Dendritic cell treated with granulocyte-macrophage colony-stimulating factor and Interleukin-4, amounts not matched to agents 40 ng/mL and 50 ng/mL, for 4 days (primary cell): Measurements from ENCODE around the gene PCNX4.

ENCODE experiments used
- H3K27ac Mint-ChIP-seq: one replicate; pipeline ENCODE4 v1.8.0; 2022; ENCODE audit warnings: mild to moderate bottlenecking, mixed read lengths
- H3K27me3 Mint-ChIP-seq: one replicate; pipeline ENCODE4 v1.8.0; 2022; ENCODE audit warnings: mild to moderate bottlenecking, mixed read lengths
- H3K36me3 Mint-ChIP-seq: one replicate; pipeline ENCODE4 v1.8.0; 2022; ENCODE audit warnings: low read depth, mixed read lengths
- H3K4me1 Mint-ChIP-seq: one replicate; pipeline ENCODE4 v1.8.0; 2022; ENCODE audit warnings: low read depth, mixed read lengths
- H3K4me3 Mint-ChIP-seq: one replicate; pipeline ENCODE4 v1.8.0; 2022; ENCODE audit warnings: mild to moderate bottlenecking, moderate library complexity, mixed read lengths
- H3K9me3 Mint-ChIP-seq: one replicate; pipeline ENCODE4 v1.8.0; 2022; ENCODE audit warnings: mixed read lengths
- intact Hi-C: fragments of 100-400 bp; cut with micrococcal nuclease; formaldehyde crosslinking; loops from one replicate; pipeline ENCODE4 v1.15.0; 2022

Gene PCNX4

DNA sequence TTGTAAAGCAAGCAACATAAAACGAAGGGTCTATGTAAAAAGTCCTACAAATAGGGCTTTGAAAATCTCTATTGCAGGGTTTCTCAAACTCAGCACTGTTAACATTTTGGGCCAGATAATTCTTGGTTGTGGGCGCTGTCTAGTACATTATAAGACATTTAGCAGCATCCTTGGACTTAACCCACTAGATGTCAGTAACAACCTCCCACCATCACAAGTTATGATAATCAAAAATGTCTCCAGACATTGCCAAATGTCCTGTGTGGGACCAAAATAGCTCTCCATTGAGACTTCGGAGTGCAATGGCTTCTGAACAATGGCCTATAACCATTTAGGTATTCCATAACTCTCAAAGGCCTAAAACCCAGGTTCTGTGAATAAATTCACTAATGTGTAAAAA, 96.4 kb downstream of the PCNX4 start:
- H3K27me3 Mint-ChIP-seq: no peaks in the 10 kb centered on the region
- H3K27ac Mint-ChIP-seq: no peak overlapping the region
- H3K9me3 Mint-ChIP-seq: no peaks in the 10 kb centered on the region
- H3K4me1 Mint-ChIP-seq: peaks cover 7% of the 10 kb centered on the region
- H3K36me3 Mint-ChIP-seq: no peaks in the 10 kb centered on the region
- H3K4me3 Mint-ChIP-seq: no peak overlapping the region
- intact Hi-C loops: no loop called here

DNA sequence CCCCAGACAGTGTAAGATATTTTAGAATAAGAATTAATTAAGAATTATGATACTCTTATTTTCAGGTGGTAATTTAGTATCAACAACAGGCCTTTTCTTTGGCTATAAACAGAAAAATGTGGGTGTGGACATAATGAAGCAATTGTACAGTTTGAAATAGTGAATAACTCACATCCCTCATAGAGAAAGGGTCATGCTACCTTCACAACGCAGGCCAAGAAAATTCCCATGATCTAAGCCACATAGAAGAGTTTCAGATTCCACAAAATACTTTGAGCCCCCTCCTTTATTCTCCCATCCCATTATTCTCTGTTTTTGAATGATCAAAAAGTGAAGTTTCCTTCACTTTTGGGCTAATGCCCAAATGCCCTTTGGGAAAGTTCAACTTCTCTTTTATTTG, 97.0 kb downstream of the PCNX4 start:
- Mint-ChIP-seq H3K27ac (no peak overlapping the region), H3K27me3 (no peaks in the 10 kb centered on the region)

DNA sequence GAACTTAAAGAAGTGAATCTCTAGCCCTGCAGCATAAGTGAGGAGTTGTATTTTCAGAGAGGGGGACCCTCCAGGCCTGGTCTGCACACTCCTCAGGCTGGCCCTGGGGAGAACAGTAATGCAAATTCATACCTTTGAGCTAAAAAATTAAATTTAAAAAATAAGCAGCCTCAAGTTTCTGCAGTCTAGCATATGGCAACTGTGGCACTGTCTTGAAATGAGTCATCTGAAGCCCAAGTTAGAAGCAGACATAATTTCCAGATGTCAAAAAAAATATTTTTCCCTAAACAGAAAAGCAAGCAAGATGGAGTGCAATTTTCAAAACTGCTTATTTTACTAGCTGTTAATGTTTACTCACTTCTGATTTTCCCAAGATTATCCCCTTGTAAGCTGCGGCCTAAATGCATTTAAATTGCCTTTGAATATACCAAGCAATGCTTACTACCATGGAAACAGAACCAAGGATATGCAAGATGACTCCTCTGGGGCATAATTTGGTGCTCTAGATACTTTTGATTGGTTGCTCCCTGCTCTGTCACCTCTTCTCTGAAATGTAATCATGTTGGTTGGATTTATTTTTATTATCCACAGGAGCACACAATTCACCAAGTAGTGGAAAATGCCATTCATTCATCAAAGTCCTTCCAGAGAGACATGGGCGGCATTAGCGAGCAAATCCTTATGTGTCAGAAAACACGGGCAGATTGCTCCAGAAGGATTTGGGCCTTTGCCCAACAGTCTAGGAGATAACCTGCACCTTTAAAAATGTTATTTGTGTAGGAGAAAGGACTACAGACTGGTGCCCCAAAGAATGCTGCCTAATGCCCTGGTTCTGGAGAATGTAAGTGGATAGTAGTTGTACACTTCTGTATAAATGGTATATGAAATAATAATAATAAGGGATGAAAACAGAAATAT, 98.5 kb downstream of the PCNX4 start:
- no peaks in the 10 kb centered on the region for H3K27me3 Mint-ChIP-seq
- no peak overlapping the region for H3K4me3 Mint-ChIP-seq
- peaks cover 5% of the 10 kb centered on the region for H3K4me1 Mint-ChIP-seq
- H3K27ac Mint-ChIP-seq: no peak overlapping the region
- no peaks in the 10 kb centered on the region for H3K36me3 Mint-ChIP-seq
- intact Hi-C loops: no loop called here
- no peaks in the 10 kb centered on the region for H3K9me3 Mint-ChIP-seq

More for the DNA sequence above, 97.0 kb downstream of the PCNX4 start:
- intact Hi-C loops: no loop called here
- Mint-ChIP-seq H3K4me3 (no peak overlapping the region), H3K4me1 (peaks cover 5% of the 10 kb centered on the region), H3K9me3 (no peaks in the 10 kb centered on the region), H3K36me3 (no peaks in the 10 kb centered on the region)

DNA sequence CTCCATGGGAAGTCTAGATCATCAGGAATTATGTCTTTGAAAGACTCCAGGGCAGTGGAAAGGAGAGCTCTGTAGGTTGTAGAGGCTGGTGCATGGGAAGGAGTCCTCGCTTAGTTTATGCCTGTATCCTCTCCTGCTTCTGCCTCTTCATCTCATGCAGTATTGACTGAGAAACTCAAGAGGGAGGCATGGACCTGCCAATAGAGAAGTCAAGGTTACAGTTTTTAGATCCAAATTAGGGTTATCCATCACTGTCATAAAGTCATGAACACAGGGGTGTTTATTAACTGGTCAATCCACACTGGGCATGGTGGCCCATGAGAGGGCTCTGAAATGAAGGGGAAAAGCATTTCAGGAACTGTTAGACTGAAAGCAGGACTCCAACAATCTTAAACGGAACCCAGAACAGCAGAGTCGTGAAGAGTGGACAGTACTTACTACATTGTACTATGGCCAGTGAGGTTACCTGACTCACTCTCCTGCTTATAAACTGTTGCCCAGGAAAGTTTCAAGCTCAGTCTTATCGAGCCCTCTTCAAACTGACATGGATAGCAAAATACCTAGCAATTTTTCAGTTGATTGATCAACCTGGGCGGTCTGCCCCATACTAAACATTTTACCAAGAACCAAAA, 103.6 kb downstream of the PCNX4 start:
- Mint-ChIP-seq H3K9me3 (peaks cover 14% of the 10 kb centered on the region), H3K4me3 (no peak overlapping the region), H3K27ac (no peak overlapping the region), H3K36me3 (no peaks in the 10 kb centered on the region), H3K4me1 (peaks cover 17% of the 10 kb centered on the region), H3K27me3 (no peaks in the 10 kb centered on the region)
- intact Hi-C loops: no loop called here

DNA sequence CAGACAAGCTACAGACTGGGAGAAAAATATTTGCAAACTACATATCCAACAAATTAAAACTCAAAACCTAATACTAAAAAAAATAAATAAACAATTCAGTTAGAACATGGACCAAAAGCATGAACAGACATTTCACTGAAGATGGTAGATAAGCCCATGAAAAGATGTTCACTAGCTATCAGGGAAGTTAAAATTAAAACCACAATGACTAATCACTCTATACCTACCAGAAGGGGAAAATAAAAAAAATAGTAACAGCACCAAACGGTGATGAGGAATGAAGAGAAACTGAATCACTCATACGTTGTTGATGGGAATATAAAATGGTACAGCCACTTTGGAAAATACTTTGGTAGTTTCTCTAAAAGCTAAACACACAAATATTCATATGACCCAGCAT, 104.6 kb downstream of the PCNX4 start:
- no peak overlapping the region for H3K4me3 Mint-ChIP-seq
- H3K36me3 Mint-ChIP-seq: no peaks in the 10 kb centered on the region
- H3K27me3 Mint-ChIP-seq: no peaks in the 10 kb centered on the region
- intact Hi-C loops: no loop called here
- peaks cover 15% of the 10 kb centered on the region for H3K9me3 Mint-ChIP-seq
- peaks cover 17% of the 10 kb centered on the region for H3K4me1 Mint-ChIP-seq
- H3K27ac Mint-ChIP-seq: no peak overlapping the region

DNA sequence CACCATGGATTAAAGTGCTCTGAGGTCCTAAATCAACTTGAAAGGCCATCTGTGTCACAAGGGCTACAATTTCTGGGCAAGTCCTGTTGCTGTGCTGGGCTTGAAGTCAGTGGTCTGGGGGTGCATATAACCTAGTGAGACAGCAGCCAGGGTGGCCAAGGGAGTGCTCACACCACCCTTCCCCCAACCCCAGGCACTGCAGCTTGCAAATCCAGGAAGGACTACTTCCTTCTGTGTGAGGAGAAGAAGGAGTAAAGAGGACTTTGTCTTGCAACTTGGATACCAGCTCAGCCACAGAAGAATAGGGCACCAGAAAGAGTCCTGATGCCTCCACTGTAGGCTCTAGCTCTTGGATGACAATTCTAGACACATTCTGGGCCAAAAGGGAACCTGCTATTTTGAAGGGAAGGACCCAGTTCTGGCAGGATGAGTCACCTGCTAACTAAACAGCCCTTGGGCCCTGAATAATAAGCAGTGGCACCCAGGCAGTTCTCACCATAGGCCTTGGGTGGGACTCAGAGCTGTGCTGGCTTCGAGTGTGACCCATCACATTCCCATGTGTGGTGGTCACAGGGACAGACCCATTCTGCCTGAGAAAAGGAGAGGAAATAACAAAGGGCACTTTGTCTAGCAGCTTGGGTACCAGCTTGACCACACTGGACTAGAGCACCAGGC, 106.0 kb downstream of the PCNX4 start:
- Mint-ChIP-seq H3K27ac (no peak overlapping the region), H3K4me3 (no peak overlapping the region), H3K36me3 (no peaks in the 10 kb centered on the region), H3K4me1 (peaks cover 17% of the 10 kb centered on the region), H3K27me3 (no peaks in the 10 kb centered on the region), H3K9me3 (peaks cover 15% of the 10 kb centered on the region)
- intact Hi-C loops: no loop called here

DNA sequence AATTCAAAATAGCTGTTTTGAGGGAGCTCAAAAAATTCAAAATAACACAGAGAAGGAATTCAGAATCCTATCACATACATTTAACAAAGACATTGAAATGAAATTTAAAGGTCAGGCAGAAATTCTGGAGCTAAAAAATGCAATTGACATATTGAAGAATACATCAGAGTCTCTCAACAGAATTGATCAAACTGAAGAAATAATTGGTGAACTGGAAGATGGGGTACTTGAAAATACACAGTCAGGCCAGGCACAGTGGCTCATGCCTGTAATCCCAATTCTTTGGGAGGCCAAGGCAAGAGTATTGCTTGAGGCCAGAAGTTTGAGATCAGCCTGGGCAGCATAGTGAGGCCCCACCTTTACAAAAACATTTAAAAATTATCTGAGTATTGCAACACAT, 107.6 kb downstream of the PCNX4 start:
- Mint-ChIP-seq H3K27ac (no peak overlapping the region), H3K9me3 (peaks cover 15% of the 10 kb centered on the region)

DNA sequence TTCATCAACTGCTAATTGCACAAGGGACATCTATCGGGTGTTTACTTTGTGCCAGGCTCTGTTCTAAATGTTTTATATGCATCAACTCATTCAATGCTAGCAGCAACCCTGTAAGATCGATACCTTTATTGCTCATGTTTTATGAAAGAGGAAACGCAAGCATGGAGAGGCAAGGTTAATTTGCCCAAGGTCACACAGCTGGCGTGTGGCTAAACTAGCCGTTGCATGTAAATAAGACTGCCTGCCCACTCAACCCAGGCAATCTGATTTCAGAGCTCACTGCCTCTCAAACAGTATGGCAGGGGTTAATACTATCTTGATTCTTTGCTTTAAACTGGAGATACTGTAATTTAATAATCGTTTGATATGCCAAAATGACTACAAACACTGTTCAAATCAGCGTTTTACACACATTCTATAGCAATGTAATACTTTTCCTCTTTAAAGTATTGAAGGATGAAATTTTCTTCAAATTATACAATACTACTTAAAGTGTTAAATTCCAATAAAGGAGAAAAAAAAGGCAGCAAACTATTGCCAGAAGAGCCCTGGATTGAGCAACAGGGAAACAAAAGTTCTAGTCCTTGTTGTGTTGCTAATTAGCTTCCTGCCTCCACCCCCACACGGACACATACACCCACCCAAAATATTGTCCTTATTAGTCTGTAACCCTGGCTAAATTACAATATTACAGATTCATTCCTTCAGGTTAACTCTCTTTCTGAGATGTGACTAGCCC, 112.5 kb downstream of the PCNX4 start:
- H3K27me3 Mint-ChIP-seq: no peaks in the 10 kb centered on the region
- peaks cover 12% of the 10 kb centered on the region for H3K4me1 Mint-ChIP-seq
- intact Hi-C loops: no loop called here
- no peak overlapping the region for H3K27ac Mint-ChIP-seq
- H3K4me3 Mint-ChIP-seq: no peak overlapping the region
- H3K9me3 Mint-ChIP-seq: peaks cover 11% of the 10 kb centered on the region
- no peaks in the 10 kb centered on the region for H3K36me3 Mint-ChIP-seq

More for the DNA sequence above, 107.6 kb downstream of the PCNX4 start:
- H3K4me1 Mint-ChIP-seq: peaks cover 17% of the 10 kb centered on the region
- no peaks in the 10 kb centered on the region for H3K27me3 Mint-ChIP-seq
- H3K4me3 Mint-ChIP-seq: no peak overlapping the region
- intact Hi-C loops: no loop called here
- no peaks in the 10 kb centered on the region for H3K36me3 Mint-ChIP-seq

DNA sequence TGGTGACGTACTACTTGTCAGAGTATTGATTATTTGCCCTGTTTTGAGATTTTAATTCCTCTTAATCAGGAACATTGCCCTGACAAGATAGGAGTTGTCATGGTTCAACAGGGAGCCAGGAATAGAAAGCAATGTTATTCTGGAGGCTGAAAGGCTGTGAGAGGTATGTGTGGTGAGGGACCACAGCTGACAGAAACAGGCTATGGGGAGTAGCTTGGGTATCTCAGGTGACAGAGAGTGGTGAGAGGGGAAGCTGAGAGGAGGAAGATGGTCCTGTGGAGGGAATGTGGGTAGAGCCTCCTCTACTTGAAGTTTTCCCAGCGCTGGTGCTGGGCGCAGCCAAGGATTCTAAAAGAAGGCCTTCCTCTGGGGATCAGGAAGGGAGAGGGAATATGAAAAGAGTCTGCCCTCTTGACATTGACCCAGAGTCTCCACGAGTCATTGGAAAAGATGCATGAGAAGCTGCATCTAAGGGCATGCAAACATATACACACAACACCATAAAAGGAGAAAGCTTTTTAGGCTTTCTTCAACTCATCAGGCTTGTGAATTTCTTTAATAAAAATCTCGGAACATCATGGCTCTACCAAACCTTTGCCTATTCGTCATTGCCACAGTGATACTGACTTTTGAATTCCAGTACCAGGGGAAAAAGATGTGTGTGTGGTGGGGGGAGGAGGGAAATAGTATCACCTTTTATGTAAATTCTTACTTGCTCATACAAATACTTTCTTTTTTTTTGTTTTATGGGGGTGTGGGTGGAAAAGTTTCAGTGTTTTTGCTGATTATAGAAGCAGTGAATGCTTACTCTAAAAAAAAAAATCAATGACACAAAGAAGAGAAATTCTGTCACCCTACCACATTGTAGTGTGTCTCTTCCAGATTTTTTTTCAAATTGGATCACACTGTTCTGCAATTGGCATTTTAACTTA, 113.4 kb downstream of the PCNX4 start:
- intact Hi-C loops: no loop called here
- peaks cover 12% of the 10 kb centered on the region for H3K4me1 Mint-ChIP-seq
- H3K4me3 Mint-ChIP-seq: no peak overlapping the region
- H3K36me3 Mint-ChIP-seq: no peaks in the 10 kb centered on the region
- H3K27ac Mint-ChIP-seq: no peak overlapping the region
- peaks cover 2% of the 10 kb centered on the region for H3K9me3 Mint-ChIP-seq
- H3K27me3 Mint-ChIP-seq: no peaks in the 10 kb centered on the region

DNA sequence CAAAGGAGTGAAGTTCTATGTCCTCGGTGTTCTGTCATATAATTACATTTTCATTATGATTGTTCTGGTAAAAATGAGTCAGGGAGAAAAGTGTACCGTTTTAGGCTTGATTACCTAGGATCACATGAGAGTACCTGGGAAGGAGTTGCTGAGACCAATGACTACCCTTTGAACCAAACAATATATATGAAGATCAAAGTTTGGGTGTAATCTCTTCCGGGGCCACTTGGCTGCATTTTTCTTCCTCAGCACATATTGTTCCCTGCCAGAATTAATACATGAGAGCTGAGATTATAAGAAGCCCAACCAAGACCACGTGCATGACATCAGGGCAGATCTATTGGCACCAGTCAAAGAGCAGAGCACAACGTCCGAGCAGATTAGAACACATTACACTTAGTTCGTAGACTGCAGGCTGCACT, 114.5 kb downstream of the PCNX4 start:
- H3K4me1 Mint-ChIP-seq: peaks cover 12% of the 10 kb centered on the region
- intact Hi-C loops: no loop called here
- no peak overlapping the region for H3K4me3 Mint-ChIP-seq
- H3K27ac Mint-ChIP-seq: no peak overlapping the region
- no peaks in the 10 kb centered on the region for H3K27me3 Mint-ChIP-seq
- H3K36me3 Mint-ChIP-seq: no peaks in the 10 kb centered on the region
- H3K9me3 Mint-ChIP-seq: no peaks in the 10 kb centered on the region

DNA sequence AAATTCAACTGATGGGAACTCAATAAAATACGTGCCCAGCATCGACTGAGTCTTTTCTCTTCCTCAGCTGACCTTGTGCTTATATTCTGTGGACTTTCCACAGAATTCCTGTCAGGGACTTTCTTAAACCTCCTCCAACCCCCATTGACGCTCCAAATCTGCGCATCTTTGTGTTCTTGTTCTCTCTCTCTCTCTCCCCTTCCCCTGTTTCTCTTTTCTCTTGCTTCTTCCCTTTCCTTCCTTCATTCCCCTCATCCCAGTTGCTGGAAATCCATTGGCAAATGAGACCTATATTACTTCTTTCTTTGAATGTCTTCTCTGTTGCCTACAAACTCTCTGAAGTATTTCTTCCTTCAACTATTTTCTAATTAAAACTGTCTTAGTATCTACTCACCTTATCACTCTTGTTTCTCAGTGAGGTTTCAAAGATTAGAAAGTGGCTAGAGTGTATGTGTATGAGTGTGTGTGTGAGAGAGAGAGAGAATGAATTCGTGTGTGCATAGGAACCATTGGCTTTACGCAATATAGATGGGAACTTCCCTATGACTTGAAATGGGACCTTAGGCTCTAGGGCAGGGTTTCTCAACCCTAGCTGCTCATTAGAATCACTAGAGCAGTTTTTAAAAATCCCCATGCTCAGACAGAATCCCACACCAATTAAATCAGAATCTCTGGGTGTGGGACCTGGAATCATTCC, 115.3 kb downstream of the PCNX4 start:
- H3K4me3 Mint-ChIP-seq: no peak overlapping the region
- intact Hi-C loops: no loop called here
- no peak overlapping the region for H3K27ac Mint-ChIP-seq
- no peaks in the 10 kb centered on the region for H3K27me3 Mint-ChIP-seq
- H3K36me3 Mint-ChIP-seq: no peaks in the 10 kb centered on the region
- no peaks in the 10 kb centered on the region for H3K9me3 Mint-ChIP-seq
- H3K4me1 Mint-ChIP-seq: peaks cover 12% of the 10 kb centered on the region

DNA sequence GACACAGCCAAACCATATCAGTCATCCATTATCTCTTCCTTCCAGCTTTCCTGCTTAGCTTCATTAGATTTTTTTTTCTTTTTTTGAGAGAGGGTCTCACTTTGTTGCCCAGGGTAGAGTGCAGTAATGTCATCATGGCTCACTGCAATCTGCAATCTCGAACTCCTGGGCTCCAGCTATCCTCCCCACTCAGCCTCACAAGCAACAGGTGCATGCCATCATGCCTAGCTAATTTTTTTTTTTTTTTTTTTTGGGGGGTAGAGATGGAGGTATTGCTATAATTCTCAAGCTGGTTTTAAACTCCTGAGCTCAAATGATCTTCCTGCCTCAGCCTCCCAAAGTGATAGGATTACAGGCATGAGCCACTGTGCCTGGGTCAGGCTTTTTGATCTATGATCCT, 119.0 kb downstream of the PCNX4 start:
- H3K27me3 Mint-ChIP-seq: no peaks in the 10 kb centered on the region
- no peaks in the 10 kb centered on the region for H3K9me3 Mint-ChIP-seq
- H3K27ac Mint-ChIP-seq: no peak overlapping the region
- no peak overlapping the region for H3K4me3 Mint-ChIP-seq
- H3K4me1 Mint-ChIP-seq: peaks cover 6% of the 10 kb centered on the region
- H3K36me3 Mint-ChIP-seq: no peaks in the 10 kb centered on the region
- intact Hi-C loops: no loop called here
